CD4-positive, alpha-beta T cell treated with Interleukin-4 for 4 hours (primary cell): ENCODE measurements around the gene ANKS4B.
"Not testable (repeated sequence)": the region's sequence is repeated elsewhere in the genome, so short reads cannot be mapped to it uniquely, and the experiment has no call there.

Experiments
- DNase-seq: peaks from one replicate; pipeline ENCODE4 v3.0.0-alpha.2; 2020

ANKS4B gene

DNA sequence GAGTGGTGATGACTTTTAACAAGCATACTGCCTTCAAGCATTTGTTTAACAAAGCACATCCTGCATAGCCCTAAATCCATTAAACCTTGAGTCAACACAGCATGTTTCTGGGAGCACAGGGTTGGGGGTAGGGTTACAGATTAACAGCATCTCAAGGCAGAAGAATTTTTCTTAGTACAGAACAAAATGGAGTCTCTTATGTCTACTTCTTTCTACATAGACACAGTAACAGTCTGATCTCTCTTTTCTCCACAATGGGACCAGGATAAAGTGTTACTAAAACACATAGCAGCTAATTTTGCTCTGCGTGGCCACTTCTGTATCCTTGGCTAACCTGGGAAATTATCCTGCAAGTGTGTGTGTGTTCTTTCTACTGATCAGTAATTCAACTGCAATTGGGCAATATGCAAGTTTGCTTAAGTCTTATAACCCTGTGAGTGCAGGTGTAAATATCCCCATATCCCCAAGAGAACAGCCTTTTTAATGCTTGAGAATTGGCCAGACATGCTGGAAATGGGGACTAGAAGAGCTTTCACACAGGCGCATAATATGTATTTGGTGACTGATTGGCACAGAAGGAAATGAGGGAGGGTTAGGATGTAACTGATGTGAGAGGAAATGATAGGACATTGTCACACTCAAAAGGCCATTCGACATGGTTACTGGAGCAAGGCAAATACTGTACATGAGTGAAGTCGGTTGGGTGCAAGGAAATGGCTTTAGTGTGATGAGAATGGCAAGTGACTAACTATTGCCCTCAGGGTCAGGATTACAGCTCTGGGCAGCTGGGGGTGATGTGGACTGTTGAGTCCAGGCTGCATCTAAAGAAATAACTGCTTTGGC lies 10.8 kb upstream of the ANKS4B start:
- DNase-seq = no peak

DNA sequence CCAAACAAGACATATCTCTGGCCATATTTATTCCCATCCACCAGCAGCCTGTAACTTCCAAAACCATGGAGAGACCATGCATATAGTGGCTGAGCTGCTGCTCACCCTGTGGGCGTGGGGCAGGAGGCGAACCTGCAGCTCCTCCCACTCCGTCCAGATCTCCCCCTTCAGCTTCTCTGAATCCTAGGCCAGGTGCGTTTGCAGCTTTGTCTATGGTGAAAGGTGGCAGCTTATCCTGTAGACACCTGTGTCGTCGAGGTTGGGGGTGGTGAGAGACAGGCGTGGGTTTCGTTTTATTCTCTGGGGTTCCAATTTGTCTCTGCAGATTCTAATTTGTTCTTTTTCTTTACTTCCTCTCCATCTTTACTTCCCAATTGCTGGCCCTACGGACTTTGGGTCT lies 9.7 kb upstream of the ANKS4B start:
- DNase-seq = no peak

DNA sequence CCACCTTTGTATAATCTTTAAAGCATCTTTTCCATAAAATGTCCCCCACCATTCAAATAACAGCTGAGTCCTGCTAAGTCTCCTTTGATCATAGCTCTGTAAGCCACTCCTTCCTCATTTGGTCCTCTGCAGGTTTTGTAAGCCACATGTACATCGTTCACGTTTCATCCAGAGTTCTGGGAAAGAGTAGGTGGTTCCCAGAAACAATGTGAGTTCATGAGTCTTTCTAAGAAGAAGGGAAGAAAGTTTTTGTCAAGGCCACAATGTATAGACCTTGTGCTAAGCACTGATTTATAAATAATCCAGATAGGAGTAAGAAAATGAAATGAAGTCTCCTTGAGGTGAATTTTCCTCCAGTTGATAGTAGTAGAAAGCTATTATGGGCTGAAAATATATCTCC lies 8.7 kb upstream of the ANKS4B start:
- DNase-seq = no peak

DNA sequence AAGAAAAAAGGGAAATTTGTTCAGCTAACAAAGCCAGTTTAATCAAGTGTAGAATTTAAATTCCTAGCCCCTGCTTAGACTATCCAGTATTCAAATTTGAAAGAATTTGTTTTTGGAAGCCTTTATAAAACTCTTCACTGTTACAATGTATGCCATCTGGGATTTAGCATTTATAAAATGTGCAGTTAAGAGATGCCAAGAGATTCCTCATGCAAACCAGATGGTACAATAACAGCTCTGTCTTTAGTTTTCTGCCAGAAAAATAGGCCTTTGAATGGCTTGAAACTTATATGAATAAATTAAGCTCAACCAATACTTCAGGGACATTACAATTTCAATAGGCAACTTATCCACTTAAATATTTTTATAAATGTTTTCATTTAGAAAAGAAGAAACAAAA lies 6.8 kb upstream of the ANKS4B start:
- no peak for DNase-seq

DNA sequence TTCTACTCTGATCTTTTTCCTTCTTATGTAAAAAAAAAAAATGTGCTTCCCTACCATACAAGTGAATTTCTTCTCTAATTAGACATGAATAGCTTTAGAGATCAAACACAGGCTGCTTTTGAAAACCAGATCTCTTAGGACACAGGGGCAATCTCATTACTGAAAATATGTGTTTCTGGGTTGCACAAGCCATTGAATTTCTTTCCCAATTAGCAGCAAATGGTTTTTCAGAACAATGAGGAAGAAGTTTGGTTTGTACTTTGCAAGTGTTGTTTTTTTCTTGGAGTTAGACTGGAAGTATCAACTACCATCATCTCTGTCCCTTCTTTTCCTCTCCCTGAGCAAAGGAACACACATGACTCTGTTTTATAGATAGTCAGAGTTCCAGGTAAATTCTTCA lies 5.6 kb upstream of the ANKS4B start:
- no peak for DNase-seq

DNA sequence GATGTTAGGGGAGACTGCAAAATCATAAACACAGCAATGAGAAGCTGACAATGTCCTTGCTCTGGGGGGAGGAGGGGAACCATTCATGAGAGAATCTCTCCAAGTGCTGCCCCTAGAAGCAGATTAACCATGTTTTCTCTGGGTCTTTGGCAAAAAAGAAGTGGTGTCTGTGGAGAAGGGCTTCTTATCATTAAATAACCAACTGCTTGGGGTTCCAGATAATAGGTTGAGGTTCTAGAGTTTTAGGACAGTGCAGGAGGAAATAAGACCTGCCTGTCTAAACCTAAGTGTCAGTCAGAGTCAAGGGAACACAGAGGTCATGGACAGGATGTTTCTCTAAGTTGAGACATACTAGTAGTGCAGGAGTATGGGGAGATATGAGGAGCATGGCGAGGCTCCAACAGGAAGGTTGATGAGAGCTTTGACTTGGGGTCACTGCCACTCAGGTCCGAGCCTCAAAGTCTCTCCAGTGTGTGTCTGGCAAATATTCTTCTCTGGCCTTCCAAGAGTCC lies 5.1 kb upstream of the ANKS4B start:
- no peak for DNase-seq

DNA sequence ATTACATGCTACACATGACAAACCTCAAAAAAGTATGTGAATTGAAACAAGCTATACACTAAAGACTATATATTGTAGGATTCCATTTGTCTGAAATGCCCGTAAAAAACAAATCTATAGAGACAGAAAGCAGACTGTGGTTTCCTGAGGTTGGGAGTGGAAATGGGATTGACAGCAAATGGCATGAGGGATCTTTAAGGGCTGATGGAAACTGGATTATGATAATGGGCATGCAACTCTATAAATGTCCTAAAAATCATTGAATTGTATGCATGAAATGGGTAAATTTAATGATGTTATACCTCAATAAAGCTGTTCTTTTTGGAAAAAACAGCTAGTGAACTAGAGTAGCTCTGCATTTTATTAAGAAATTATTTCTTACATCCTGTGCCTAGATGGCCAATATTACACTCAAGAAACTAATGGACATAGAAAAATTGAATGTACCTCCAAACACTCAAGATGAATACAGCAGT lies 416 bp upstream of the ANKS4B start:
- DNase-seq = no peak

DNA sequence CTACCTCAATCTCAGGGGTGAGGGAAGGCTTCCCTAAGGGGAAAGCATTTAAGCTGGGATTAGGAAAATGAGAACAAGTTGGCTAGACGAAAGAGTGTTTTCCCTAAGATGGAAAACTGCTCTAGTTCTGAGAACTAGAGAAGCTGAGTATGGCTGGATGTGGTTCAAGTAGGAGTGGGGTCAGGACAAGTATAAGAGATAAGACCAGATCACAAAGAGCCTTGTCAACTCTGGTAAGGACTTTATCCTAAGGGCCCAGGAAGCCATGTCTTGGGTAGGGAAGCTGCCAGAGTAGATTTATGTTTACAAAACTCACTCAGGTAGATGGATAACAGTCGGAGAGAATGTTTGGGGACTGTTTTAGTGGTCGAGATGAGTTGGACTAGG lies 1.7 kb downstream of the ANKS4B start:
- no peak for DNase-seq

DNA sequence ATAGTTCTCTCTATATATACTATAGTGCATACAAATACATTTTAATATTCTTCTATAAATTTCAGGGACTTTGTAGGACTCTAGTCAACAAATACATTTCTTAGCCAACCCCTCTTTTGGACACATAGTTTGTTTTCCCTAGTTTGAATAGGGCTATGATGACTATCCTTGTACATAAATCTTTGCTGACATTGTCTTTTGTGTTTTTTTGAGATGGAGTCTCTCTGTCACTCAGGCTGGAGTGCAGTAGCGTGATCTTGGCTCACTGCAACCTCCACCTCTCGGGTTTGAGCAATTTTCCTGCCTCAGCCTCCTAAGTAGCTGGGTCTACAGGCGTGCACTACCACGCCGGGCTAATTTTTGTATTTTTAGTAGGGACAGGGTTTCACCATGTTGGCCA lies 3.3 kb downstream of the ANKS4B start:
- DNase-seq = no peak

DNA sequence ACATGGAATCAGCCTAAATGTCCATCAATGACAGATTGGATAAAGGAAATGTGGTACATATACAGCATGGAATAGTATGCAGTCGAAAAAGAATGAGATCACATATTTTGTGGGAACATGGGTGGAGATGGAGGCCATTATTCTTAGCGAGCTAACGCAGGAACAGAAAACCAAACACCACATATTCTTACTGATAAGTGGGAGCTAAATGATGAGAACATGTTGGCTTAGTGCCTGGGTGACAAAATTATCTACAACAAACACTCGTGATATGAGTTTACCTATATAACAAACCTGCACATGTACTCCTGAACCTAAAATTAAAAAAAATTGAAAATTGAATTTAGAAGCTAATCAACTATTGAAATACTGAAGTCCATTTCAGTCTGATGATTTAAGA lies 6.1 kb downstream of the ANKS4B start:
- DNase-seq = no peak

DNA sequence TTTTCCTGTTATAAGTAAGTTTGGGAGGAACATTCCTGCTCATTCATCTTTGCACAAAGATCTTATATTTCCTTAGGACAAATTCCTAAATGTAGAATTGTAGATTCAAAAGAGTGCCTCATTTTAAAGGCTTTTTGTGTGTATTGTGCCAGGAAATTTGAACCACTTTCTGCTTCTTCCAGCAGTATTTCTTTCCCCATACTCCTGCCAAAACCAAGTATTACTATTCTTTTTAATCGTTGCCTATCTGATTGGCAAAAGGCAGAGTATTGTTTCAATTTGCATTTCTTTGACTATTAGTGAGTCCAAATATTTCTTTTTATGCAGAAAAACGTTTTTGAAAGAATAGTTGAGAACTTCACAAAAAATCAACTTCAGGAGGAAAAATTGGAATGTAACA lies 9.3 kb downstream of the ANKS4B start:
- DNase-seq = no peak

DNA sequence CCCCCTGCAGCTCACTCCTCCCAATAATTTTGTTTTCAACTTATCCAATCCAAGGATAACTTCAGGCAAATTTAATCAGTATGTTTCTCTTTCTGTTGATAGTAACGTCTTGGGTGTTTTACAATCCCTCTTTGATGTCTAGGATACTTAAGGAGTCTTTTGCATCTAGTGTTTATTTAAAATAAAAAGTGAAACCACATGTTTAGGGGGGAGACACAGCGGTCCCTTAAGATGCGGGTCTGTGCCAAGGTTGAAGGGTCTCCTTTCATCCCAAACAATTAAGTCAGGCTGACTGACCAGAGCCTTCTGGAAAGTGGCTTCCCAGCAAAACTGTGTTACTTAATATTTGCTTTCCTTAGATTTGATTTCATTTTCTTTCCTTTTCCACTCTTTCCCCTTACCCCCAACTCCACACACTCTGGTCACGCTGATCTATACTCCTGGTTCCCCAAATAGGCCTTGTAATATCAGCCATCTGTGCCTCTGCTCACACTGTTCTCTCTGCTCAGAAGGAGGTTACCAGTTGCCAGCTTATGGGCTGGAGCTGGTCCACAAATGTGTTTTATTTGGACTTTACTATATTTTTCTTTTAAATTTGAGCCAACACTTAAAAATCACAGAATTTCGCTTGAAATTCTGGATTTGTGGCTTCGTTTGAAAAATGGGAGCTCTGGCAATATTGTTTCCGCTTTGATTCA lies 11.2 kb downstream of the ANKS4B start:
- no peak for DNase-seq

DNA sequence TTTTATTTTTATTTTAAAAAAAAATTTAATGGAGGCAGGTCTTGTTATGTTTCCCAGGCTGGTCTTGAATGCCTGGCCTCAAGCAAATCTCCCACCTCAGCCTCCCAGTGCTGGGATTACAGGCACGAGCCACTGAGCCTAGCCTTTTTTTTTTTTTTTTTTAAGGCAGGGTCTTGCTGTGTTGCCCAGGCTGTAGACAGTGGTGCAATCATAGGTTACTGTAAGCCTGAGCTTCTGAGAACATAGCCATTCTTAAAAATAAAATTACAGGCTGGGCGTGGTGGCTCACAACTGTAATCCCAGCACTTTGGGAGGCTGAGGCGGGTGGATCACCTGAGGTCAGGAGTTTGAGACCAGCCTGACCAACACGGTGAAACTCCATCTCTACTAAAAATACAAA lies 14.7 kb downstream of the ANKS4B start:
- DNase-seq = not testable (repeated sequence)

DNA sequence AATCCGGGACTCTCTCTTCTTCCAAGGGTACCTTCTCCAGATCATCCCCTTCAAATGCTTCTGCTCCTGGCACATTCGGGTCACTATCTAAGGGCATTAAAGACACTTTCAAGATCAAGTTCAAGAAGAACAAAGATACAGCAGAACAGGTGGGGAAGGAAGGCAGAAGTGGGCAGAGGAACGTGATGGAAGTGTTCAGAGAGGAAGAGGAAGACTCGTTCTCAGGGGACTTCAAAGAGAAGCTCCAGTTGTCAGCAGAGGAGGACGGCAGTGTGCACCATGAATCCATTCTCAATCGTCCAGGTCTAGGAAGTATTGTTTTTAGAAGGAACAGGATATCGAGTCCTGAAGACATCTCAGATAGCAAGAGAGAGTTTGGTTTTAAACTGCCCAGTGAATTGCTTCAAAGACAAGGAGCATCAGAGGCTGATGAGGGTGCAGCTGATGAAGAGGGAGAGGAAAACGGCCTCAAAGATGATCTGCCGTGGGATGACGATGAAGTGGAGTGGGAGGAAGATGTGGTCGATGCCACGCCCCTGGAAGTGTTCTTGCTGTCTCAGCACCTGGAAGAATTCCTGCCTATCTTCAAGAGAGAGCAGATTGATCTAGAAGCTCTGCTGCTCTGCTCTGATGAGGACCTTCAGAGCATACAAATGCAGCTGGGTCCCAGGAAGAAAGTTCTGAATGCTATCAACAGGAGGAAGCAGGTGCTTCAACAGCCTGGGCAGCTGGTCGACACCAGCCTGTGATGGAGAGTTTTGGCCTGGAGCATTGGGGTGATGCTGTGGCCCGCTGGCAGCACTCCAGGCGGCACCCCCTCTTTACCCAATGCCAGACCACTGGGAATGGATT lies 16.8 kb downstream of the ANKS4B start:
- no peak for DNase-seq

DNA sequence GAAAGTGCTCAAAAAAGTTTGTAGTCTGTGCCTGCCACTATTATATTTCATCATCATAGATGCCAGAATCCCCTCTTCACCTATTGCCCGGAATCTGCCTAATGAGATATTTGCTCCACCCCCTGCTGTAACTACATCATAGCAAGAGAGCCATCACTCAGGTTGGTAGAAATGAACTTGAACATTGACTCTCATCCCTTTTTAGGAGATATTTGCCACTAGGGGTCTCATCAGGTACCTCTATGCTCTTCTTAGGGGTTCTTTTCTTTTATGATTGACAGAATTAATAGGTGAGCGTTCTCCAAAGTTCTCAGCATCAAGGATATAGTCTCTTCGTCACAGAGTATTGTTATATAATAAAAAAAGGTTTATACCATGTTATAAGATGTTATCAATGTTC lies 20.0 kb downstream of the ANKS4B start:
- no peak for DNase-seq

DNA sequence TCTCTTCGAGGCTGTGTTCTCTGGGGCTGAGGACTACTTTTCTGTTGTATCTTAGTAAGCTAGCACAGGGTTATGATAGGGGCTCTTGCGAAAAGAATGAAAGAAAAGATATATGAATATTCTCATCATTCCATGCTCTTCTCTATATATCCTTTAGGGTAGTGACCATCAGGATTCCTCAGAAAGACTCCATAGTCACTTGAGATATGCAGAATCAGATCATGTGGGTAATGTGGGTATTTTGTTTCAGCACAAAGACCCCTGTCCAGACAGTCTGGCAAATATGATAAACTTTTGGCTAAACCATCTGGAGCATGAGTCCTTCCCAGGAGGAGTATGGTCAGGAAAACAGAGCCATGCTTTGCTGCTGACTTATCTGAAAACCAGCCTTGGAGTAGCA lies 23.1 kb downstream of the ANKS4B start:
- DNase-seq = no peak

DNA sequence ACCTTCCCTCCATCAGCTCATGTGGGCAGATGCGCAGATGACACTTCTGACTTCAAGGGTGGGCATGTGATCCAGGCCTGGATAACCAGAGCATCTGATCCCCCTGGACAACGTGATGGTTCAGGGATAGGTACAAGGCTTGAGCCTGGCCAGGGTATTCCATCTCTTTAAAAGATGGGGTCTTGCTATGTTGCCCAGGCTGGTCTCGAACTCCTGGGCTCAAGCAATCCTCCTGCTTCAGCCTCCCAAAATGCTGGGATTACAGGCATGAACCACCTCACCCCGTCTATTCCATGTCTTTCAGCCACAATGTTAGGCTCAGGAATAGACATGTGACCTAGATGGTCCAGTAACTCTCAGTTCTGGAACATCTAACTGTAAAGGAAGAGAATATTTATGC lies 23.8 kb downstream of the ANKS4B start:
- DNase-seq = no peak

DNA sequence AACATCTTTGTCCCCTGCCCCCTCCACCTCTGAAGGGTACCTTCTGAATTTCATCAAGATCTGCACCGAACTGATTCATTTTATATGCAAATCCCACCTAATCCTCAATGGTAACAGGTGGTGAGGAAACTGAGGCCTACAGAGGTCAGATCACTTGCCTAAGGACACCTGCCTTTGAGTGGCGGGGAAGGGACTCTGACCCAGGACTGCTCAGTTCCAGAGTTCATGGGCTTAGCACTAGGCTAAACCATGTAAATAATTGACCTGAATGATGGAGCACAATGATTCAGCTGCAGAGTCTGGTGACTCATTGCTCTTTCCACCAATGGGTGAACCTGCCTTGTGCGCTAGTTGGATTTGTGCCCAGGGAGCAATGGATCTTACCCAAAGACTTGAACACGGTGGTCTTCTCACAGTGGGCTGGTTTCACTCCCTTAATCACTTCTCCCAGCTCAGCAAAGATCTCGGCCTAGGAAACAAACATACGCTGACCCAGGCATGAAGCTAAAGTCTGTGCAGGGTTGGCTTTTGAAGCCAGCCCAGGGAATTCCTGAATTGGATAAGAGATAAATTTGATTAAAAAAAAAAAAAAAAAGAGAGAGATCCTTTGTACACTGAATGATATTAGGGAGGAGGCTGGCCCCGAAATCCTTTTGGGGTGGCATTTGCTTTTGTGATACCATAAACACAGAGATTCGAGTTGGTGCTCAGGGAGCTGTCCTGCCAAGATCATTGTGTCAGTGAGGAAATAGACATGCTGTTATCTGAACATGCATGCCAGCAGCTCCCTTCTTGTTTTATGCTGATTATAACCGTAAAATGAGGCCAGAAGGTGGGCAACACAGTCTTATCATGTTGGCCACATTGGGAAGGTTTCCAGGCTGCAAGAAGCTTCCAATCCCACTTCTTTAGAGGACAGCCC lies 27.6 kb downstream of the ANKS4B start:
- no peak for DNase-seq

DNA sequence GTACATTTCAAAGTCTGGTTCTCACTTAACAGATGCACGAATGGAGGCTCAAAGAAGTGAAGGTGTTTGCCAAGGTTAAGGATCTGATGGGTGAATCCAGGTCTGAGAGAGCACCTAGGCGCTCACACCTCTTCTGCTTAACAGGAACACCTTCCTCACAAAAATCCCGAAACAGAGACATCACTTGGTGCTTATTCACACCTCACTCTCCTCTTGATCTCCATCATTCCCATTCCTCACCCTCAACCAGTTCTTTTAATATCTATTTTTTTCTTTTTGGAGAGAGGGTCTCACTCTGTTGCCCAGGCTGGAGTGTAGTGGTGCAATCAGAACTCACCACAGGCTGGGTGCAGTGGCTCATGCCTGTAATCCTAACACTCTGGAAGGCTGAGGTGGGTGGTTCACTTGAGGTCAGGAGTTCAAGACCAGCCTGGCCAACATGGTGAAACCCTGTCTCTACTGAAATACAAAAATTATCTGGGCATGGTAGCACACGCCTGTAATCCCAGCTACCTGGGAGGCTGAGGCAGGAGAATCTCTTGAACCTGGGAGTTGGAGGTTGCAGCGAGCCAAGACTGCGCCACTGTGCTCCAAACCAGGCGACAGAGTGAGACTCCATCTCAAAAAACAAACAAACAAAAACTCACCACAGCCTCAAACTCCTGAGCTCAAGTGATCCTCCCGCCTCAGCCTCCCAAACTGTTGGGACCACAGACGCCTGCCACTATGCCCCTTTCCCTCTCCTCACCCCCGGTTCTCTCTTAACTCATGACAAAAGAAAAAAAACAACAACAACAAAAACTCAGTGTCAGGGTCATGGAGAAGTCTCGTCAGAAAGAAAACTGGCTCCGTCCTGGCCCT lies 29.5 kb downstream of the ANKS4B start:
- DNase-seq = no peak

DNA sequence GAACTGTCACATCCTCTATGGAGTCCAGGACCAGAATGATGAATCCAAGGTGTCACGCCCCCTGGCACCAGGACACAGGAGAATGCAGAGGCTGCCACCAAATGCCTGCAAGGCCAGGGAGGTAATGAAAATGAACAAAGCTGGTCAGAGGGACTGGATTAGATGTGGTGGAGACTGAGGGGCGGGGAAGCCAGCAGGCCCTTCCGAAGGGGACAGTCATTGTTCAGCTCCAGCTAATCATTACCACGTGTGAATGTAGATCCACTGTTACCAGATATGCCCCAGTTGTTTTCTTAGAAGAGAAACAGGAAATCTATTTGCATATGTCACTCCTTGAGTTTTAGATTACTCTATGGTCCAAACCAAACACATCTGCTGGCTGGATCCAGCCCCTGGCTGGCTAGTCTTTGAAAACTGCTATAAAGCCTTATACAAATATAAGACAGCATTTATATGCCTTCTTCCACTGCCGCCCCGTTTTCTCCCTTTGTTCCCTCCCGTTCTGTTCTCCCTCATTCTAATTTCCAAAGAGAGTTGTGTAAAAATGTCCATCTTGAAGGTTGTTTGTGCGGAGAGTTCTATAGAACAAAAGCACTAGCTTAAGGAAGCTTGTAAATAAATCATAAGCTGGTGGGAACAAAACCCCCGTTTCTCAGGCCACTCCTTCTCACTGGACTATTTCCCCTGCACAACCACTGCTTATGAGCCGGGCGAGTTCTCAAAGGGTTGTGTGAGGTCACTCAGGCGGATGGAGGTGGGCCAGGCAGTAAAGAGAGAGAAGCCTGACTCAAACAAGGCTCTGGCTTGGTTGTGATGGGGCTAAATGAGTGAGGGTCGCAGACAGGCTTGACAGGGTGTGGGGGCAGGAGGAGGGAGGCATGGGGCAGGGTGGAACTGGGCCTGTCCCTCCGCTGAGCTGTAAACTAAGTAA lies 30.4 kb downstream of the ANKS4B start:
- no peak for DNase-seq
